ENCODE data around the gene WDFY2.

The WDFY2 gene

GRCh38 chr13:51601601-51602565 lies 17.6 kb downstream of the WDFY2 start:
- no peak for DNase-seq

GRCh38 chr13:51603716-51604115 lies 19.5 kb downstream of the WDFY2 start:
- no peak for DNase-seq

DNA sequence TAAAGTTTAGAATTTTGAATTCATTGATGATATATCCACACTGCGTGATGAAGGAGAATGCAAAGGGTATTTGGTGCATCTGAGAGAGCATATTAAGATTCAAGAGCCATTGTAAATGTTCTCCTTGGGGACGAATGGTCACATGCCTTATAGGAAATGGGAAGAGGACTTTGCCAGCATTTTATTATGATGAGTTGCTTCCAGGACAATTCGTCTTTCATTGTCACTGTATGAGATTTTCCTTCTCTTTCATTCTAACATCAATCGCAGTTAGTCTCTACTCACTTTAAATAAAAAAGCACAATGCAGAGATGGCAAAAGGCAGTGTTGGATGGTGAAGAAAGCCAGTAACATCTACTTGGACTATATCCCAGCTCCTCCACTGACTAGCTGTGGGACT lies 21.4 kb downstream of the WDFY2 start:
- DNase-seq = no peak

GRCh38 chr13:51607165-51607564 lies 22.9 kb downstream of the WDFY2 start:
- no peak for DNase-seq

DNA sequence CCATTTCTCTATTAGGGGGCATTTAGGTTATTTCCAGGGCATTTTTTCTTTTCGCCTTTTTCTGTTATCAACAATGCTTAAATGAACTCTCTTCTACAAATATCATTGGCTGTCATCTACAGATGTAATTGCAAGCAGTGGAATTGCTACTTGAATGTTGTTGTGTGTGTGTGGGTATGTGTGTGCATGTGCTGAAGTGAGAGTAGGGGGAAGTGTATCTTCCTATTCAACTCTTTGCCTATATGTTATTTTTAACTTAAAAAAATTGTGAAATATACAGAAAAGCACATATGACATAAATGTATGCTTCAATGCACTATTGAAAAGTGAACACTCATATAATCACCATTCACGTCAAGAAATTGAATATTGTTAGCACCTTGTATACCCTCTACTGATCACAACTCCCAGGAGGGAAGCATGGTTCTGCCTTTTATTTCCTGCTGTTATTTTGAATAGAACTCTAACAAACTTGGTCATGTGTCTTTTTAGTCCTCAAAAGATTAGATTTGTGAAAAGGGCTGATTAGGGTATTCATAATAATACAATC lies 24.7 kb downstream of the WDFY2 start:
- no peak for DNase-seq

DNA sequence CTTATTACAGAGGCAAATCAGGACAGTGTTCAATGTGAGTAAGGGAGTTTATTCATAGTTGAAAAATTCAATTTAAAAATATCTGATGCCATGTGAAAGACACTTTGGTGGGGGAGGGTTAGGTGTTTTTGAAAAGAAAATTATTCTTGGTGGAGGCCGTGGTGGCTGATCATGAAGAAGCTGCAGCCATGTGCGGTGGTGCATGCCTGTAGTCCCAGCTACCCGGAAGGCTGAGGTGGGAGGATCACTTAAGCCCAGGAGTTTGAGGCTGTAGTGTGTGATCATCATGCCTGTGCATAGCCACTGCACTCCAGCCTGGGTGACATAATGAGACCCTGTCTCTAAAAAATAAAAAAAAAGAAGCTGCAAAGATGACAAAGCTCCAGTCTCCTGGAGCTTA lies 28.6 kb downstream of the WDFY2 start:
- no peak for DNase-seq

GRCh38 chr13:51613535-51613934 lies 29.3 kb downstream of the WDFY2 start:
- DNase-seq = no peak

GRCh38 chr13:51614350-51614786 lies 30.1 kb downstream of the WDFY2 start:
- peak; percentile 69 for DNase-seq

DNA sequence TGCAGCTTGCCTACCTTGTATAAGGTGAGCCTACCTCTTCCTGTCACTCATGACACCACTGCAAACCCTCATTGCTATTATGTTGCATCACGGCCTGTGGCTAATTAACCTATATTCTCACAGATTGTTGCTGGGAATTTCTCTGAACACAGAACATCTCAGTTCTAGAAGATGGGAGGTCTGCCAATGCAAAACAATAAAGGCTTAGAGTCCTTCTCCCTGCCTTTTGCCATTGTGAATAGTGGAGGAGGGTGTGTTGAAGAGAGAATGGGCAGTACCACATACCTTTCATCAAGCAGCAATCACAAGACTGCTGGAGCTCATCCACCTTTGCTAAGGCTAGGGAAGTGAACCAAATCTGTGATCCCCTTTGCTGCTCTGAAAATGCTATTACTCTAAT lies 34.4 kb downstream of the WDFY2 start:
- DNase-seq = no peak

- peak; percentile 26 for DNase-seq
Observed at GRCh38 chr13:51619614-51620013, 35.4 kb downstream of the WDFY2 start.

- peak; percentile 52 for DNase-seq
Observed at GRCh38 chr13:51620165-51620983, 36.1 kb downstream of the WDFY2 start.

DNA sequence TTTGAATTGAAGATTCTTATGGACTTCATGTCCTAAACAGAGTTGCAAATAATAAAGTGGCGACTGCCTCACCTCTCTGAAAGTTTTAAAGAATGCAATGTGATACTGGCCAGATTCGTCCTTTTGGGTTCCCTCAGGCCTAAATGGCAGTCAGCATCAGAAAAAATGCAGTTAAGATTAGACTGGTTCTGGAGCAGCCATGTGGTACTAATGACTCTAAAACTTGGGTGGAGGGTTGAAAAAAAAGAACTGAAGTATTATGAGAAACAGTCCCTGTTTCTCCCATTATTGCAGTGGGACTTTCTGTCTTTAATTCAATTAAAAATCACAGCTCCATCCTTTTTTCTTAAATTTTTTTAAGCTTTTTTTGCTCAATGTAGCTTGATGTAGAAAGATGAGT lies 37.3 kb downstream of the WDFY2 start:
- DNase-seq = no peak

- no peak for DNase-seq
Observed at GRCh38 chr13:51623473-51623872, 39.2 kb downstream of the WDFY2 start.

DNA sequence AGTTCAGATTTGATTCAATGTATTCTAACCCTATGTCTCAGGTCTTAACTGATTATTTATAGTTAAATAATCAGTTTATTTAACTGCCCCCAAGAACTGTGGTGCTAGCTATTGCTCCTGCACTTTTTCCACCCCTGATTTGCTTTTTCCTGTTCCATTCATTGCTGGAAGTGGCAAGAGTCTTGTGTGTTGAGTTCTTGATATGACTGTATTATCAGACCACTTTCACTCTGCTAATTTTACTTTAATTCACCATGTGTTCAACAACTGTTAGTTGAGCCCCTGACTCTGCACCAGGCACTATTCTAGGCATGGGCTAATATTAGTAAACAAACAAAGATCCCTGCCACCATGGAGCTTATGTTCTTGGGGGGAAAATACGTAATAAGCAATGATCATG lies 39.9 kb downstream of the WDFY2 start:
- no peak for DNase-seq

- peak; percentile 33 for DNase-seq
Observed at GRCh38 chr13:51624695-51625345, 40.6 kb downstream of the WDFY2 start.

DNA sequence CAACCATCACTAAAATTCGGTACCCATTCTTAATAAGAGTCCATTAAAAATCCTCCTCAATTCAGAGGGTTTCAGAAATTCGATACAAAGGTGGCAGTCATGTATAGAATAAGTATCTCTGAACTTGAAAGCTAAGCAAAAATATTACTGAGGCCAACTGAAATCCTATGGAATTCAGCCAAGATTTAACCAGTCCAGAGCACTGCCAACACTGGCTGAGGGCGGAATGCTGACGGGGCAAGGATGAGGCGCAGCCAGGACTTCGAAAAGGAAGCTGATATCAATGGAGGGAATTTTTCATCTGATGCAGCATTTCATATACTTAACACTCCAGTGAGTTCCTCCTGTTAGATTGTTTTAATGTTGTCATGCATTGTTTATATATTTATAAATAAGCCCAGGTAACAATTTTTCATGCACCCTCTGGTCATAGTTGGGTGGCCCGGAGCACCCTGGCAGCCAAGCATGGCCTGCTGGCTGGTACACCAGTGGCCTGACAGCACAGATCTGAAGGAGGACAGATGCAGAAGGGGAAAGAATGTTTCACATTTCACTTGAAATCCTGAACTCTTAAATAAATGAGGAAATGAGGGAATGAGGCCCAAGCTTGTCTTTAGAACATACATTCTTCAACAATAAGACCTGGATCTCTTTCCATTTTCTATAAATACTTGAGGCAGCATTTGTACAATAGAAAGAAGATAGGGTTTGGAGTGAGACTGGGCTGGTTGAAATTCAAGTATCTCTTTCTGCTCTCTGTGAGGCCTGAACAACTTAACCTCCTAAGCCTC lies 41.5 kb downstream of the WDFY2 start:
- DNase-seq = no peak

DNA sequence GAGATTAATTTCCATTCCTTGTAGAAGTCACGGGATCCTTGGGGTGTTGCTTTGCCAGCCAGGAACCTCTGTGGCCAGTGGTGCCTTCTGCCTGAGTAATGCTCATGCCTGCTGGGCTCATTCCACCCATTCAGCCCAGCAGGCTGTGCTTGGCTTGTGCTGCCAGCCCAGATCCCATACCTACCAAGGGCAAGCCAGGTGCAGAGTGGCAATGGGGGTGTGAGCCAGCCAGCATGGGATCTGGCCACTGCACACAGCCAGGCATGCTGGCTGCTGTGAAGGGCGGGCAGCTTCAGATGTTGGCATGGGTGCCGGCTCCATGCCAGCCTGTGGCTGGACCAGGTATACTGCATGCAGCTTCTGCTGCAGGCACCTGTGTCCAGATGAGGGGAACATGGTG lies 42.5 kb downstream of the WDFY2 start:
- DNase-seq = no peak

DNA sequence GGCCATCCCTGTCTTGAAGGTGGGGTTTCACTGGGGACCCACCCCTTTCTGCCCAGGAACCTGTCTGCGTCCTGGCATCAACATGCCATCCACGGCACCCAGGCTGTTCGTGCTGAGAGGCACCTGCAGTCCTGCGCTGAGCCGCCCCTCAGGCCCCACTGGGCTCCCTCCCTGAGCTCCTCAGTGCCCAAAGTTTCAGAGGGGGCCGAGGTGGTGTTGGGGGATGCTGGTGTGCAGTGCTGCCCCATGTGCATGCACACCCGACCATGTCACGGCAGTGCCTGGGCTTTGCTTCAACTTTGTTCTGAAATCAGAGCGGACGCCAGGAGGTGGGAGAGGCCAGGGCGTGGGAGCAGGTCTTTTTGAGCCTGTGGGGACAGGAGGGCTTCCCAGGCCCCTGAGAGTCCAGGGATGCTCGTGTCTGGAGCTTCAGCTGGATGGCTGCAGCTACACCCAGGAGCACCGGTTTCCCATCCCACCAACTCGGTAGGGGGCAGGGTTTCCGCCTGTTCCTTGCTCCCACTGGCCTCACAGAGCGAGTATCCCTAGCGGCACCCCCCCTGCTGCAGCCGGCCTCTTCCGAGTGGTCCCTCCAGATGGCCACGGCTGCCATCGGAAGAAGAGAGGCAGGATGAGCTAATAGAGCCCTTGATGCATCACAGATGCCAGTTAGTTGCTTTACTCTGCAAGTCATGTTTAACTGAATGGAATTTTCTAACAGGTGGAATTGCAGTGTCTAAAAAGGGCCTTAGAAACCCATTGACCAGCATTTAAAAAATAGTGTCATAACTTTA lies 44.0 kb downstream of the WDFY2 start:
- no peak for DNase-seq

GRCh38 chr13:51629491-51630287 lies 45.4 kb downstream of the WDFY2 start:
- DNase-seq = peak; percentile 27

GRCh38 chr13:51630288-51630615 lies 46.0 kb downstream of the WDFY2 start:
- no peak for DNase-seq

Data from inflammatory macrophage treated with lipopolysaccharide for 4 hours (primary cell).